Uterus (tissue), 2 donors: ENCODE data around the gene TEC.

Source experiments
- POLR2A ChIP-seq, 2 donors: fragments of 450-650 bp; IDR thresholded peaks; one replicate each; pipeline ENCODE4 v1.6.1; 2016; ENCODE audit warnings: antibody characterized with exemption in 2 of 2, mild to moderate bottlenecking in 1 of 2, moderate library complexity in 1 of 2
- TF ChIP-seq, protein P1 (sequence below), 4 experiments: fragments of 200-600 bp in 2 of 4; fragments of 450-650 bp in 2 of 4; sonication (generic) in 2 of 4; IDR thresholded peaks; one replicate each; pipeline ENCODE4 v1.5.1; 2016 to 2019; ENCODE audit warnings: antibody characterized with exemption in 4 of 4, mild to moderate bottlenecking in 2 of 4, moderate library complexity in 1 of 4

DNA sequence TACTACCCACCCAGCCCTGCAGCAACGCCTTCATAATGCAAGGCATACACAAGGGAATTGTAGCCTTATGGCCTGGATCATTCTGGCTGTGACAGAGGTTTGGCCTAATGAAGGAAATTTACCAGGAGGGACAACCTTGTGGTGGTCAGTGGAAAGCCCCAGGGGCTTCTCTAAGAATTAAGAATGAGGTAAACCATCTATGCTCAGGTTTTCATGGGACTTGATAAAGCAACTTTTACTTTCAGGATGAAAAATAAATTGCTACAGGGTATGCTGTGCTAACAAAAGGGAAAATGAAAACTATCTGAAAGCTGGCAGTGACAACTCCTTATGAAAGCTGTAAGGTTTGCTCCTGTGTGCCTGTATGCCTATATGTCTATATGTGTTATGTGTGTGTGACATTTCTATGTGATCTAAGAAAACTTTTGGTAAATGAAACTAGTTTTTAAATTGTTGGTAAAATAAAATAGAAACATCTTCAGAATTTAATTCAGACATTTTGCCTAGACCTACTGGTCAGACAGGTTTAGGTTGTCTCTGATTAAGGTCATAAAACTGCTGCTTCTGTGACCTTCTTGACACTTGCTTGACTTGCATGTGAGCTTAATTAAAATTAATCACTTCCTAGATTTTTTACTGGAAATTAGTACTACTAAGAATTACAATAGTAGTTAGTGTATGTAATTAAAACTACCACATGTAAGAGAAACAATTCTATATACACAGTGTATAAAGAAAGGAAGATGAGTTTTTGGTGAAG is 115.7 kb downstream of the TEC start:
- TF ChIP-seq, protein P1, sequence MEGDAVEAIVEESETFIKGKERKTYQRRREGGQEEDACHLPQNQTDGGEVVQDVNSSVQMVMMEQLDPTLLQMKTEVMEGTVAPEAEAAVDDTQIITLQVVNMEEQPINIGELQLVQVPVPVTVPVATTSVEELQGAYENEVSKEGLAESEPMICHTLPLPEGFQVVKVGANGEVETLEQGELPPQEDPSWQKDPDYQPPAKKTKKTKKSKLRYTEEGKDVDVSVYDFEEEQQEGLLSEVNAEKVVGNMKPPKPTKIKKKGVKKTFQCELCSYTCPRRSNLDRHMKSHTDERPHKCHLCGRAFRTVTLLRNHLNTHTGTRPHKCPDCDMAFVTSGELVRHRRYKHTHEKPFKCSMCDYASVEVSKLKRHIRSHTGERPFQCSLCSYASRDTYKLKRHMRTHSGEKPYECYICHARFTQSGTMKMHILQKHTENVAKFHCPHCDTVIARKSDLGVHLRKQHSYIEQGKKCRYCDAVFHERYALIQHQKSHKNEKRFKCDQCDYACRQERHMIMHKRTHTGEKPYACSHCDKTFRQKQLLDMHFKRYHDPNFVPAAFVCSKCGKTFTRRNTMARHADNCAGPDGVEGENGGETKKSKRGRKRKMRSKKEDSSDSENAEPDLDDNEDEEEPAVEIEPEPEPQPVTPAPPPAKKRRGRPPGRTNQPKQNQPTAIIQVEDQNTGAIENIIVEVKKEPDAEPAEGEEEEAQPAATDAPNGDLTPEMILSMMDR (IDR thresholded peaks at IDR 0.05): no peak
- no peak for TF ChIP-seq POLR2A (IDR thresholded peaks at IDR 0.05)
